SK-N-SH (cell line): ENCODE results near the gene IRF2BP2.

Source experiments
- EP300 ChIP-seq, 2 experiments: IDR thresholded peaks; 2 replicates each; pipeline versions ENCODE4 v1.4.0 to v1.6.1; 2012; ENCODE audit warnings: borderline replicate concordance in 1 of 2, low read depth in 1 of 2, low read length in 1 of 2
- MXI1 ChIP-seq: IDR thresholded peaks from 2 replicates; pipeline ENCODE4 v1.6.1; 2012; ENCODE audit warnings: mild to moderate bottlenecking, low read depth, low read length, improper control_type of control experiment
- RCOR1 ChIP-seq: fragments of 150-350 bp; IDR thresholded peaks from 2 replicates; pipeline ENCODE4 v1.6.1; 2017; ENCODE audit warnings: antibody characterized with exemption, low read length
- SIN3A ChIP-seq: IDR thresholded peaks from 2 replicates; pipeline ENCODE4 v1.6.1; 2012; ENCODE audit warnings: low read depth, mild to moderate bottlenecking, low read length, moderate library complexity, borderline replicate concordance

DNA sequence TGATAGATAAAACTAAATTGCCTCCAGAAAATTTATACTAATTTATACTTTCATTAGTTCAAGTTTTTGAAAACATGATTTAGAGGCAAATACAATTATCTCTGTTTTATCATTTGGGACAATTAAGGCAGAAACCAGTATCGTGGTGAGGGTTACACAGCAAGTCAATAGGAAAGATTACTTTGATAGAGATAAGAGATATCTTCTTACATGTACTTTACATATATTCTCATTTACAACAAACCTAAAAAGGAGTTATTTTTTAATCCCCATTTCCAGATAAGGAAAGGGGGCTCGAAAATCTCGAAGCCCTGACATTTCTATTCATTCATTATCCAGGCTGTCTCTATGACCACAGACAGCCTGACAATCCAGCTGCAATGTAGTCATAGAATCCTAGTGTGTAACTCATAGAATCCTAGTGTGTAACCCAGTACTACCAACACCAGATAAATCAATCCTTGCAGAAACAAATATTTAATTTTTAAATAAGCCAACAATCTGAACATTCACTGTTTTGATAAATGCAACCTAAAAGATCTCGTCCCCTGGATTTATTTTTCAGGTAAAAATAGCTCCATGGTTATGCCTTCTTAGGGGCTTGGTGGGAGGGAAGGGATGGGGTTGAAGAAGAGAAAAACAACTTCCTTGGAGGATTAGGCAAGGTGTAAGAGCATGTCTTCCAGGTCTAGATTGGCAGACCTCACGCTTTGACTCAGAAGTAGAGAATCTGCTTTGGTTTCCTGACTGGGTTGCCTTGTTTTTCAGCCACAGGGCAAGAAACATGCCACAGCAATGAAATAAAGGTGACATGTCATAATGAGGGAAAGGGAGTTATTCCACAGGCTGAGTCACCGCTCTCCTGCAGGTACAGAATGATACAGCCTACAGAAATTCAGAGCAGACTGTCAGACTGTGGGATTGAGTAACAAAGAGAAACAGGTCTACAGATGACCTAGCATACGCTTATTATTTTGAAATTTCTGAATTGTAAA, 45.6 kb downstream of the IRF2BP2 start:
- TF ChIP-seq EP300 (IDR thresholded peaks at IDR 0.05; ENCODE audit: borderline replicate concordance in 1 of 2, low read depth in 1 of 2, low read length in 1 of 2) (peak; percentile 50 to 89; a peak in 3 of 4 replicates), SIN3A (no peak; the same call in 1 of the 2 replicates), RCOR1 (no peak), MXI1 (no peak)
